ENCODE data around the gene UCP1.

GRCh38 chr4:140602714-140603113 lies 34.0 kb upstream of the UCP1 start:
- no peak for TF ChIP-seq CTCF (conservative IDR thresholded peaks at IDR 0.05)
- TF ChIP-seq ZFX (IDR thresholded peaks at IDR 0.05): no peak
